ENCODE measurements around the gene MBNL2. TPM values are rescaled to one million over a fixed set of nuclear protein-coding genes. Genes with fewer than 3 reads are reported as not detected.
"Not testable (repeated sequence)": the region's sequence is repeated elsewhere in the genome, so short reads cannot be mapped to it uniquely, and the experiment has no call there.

The MBNL2 gene
- polyA plus RNA-seq, 4 donors = 59.5 to 70.3 (median 67.7) TPM

GRCh38 chr13:97339019-97339987, 117.2 kb downstream of the MBNL2 start:
- no peak for DNase-seq (ENCODE audit: low read depth in 4 of 4, low spot score in 3 of 4)

DNA sequence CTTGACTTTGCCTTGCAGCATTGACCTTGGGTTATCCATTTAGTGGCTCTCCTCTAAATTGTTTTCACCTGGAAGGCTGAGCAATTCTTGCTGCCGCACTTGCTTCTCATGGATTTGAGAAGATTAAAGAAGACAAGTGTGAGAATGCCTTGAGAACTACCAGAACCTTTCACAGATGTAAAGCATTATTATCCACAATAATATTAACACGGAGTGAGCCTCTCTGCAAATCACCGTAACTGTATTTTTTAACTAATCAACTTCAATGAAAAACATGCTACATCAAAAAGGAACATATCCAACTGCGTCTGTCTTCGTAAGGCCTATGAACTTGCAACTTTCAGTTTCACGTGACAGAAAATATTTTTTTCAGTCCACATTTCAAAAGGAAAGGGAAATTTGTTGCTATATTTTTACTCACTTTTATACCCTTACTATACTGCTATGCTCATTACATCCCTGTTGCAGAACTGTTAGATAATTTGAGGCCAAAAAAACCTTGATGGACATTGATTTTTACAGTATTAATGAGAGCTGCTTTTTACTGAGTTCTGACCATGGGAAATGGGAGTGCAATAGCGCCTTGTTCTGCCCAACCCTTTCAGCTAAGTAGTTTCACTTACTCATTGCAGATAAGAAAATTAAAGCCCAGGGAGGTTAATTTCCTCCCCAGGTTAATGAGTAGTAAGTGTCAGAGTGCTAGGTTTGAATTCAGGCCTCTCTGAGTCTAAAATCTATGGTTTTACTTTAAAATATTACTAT, 118.0 kb downstream of the MBNL2 start:
- DNase-seq (ENCODE audit: low read depth in 4 of 4, low spot score in 3 of 4) = no peak

DNA sequence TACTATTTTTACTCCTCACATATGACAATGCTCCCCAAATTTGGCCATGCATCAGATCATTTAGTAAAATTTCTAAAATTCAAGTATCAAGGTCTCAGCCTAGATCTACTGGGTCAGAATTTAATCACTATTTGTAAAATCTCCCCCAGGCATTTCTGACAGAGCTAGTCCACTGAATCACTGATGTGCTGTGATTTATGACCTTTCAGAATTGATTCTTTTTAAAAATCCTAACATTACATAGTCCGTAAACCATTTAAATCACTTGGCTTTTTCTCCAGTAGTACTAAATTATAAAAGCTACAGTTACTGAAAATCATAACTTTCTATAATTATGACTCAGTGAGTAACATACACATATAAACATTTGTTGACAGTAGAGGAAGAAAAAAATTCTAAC, 119.0 kb downstream of the MBNL2 start:
- DNase-seq (ENCODE audit: low read depth in 4 of 4, low spot score in 3 of 4) = no peak

- DNase-seq (ENCODE audit: low read depth in 4 of 4, low spot score in 3 of 4) = no peak
Observed at GRCh38 chr13:97342136-97342535, 120.0 kb downstream of the MBNL2 start.

DNA sequence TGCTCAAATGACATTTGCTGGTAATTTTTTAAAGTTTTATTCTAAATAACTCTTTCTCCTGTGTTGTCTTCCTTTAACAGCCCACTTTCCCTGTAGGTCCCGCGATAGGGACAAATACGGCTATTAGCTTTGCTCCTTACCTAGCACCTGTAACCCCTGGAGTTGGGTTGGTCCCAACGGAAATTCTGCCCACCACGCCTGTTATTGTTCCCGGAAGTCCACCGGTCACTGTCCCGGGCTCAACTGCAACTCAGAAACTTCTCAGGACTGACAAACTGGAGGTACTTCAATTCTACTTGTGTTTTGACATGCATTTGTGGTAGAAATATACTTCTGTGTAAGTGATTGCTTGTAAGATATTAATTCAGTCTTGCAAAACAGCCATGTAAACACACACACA, 120.8 kb downstream of the MBNL2 start:
- no peak for DNase-seq (ENCODE audit: low read depth in 4 of 4, low spot score in 3 of 4)

DNA sequence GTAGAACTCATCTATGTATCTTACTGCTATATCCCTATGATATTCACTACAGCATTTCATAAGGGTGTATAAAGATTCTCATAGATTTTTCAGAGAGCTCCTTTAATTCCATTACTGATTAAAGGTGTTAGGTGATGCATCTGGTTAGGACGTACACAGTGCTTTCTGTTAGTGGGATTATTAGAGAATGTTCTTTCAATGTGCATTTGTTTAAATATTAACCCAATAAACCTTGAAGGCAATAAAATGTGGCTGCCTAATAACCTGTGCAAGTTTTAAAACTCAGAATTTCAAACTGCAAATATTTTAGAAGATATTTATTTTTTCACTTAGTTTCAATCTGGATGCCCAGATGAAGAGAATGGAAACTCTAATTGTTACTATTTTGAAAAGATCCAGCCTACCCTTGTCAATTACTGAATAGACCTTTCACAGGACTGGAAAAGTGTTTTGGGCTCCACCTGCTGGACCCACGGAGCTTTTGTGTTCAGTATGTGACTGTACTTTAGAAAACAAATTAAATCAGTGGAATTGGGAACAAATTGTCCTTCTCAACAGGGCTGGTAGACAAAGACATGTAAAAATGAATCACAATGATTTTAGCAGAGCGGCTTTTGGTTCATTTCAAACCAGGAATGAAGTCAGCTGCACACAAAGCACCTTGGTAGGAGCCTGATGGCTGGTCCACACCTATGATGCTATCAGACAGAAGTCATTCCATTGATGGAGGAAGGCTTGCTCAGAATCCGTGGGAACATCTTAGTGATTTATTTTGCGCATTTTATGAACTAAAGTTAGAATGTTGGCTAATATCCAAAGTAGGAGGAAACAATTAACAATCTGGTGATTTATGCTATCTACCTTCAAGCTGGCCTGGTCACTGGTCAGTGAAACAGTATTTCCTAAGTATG, 122.4 kb downstream of the MBNL2 start:
- DNase-seq (ENCODE audit: low read depth in 4 of 4, low spot score in 3 of 4) = no peak

- DNase-seq (ENCODE audit: low read depth in 4 of 4, low spot score in 3 of 4) = no peak
Observed at GRCh38 chr13:97346097-97346496, 124.0 kb downstream of the MBNL2 start.

DNA sequence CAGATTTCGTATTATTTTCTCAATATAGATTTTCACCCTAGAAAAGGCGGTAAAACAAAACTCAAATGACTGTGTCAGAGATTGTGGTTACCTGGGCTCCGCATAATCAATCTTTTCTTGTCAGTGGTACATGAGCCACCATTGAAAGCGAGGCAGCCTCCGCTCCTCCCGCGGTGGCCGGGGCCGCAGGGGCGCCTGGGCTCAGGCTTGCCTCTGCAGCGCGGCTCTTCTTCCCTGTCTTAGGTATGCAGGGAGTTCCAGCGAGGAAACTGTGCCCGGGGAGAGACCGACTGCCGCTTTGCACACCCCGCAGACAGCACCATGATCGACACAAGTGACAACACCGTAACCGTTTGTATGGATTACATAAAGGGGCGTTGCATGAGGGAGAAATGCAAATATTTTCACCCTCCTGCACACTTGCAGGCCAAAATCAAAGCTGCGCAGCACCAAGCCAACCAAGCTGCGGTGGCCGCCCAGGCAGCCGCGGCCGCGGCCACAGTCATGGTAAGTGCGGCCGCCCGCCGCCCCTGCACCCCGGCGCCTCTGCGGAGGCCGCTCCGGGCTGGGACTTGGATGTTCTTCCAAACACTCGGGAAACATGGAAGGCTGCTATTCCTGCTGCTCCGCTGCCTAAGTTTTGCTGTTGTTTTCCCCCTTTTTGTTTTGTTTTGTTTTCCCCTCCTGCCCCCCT, 124.6 kb downstream of the MBNL2 start:
- no peak for DNase-seq (ENCODE audit: low read depth in 4 of 4, low spot score in 3 of 4)

DNA sequence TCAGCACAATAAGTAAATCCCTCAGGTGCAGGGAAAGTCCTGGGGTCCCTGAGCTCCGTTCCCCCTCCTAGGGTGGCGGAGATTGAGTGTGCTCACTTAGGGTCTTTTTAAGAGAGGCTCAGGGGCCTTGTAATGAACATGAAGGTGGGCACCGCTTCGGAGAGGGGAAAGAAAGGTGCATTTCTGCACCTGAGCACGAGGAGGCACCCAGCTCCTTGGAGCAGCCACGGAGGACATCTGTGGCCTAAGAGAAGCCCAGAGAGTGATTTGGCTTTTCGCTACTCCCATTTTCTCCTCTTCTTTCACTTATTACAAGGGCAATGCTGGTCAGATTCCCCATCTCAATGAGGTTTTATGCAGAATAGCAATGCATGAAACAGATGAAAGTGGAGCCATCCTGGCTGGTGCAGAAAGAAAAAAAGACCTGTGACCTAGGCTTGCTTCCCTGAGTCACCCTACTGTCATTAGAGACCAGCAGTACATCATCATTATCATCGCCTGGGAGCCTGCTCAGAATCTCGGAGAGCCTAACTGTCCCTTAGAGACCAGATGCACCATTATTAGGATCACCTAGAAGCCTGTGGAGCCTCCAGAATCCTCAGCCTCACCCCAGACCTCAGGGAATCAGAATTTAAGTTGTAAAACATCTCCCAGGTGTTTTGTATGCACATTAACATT, 125.3 kb downstream of the MBNL2 start:
- no peak for DNase-seq (ENCODE audit: low read depth in 4 of 4, low spot score in 3 of 4)

DNA sequence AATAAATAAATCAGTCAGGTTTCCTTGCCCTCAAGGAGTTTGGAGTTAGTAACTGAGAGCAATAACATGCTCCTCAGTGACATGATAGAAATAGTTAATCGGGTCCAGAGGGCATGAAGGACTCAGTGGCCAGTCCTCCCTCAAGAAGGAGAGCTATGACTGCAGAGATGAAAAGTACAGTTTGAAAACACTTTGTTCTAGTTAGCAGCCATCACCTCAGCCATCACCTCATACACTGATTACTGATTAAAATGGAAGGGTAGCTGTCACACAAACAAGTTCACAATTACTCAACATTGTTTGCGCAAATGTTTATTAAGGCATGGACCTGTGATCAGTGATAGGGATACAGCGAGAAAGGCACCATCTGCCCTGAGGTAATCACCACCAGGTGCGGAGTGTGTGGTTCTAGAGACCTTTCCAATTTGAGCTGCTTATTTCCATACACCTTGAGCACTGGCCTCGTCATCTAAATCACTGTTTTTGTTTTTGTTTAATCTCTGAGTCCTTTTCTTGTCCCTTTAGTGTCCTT, 126.5 kb downstream of the MBNL2 start:
- DNase-seq (ENCODE audit: low read depth in 4 of 4, low spot score in 3 of 4) = no peak

- DNase-seq (ENCODE audit: low read depth in 4 of 4, low spot score in 3 of 4) = not testable (repeated sequence)
Observed at GRCh38 chr13:97352012-97352411, 129.9 kb downstream of the MBNL2 start.

DNA sequence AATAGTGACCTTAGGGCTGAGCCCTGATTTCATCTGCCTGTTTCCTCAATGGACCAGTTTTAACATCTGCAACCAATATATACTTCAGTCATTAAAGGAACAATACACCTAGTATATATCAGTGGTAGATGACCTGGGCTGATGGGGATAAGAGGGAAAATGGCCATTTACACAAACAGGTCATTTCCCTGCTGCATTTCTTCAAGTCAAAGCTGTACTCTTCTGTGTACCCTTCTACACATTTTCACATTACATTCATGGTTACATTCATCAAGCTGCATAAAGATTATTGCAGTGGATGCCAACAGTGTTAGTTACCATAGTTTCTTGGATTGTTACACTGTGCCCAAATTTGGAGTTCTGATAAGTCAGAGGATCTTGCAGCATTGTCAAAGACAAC, 130.7 kb downstream of the MBNL2 start:
- no peak for DNase-seq (ENCODE audit: low read depth in 4 of 4, low spot score in 3 of 4)

DNA sequence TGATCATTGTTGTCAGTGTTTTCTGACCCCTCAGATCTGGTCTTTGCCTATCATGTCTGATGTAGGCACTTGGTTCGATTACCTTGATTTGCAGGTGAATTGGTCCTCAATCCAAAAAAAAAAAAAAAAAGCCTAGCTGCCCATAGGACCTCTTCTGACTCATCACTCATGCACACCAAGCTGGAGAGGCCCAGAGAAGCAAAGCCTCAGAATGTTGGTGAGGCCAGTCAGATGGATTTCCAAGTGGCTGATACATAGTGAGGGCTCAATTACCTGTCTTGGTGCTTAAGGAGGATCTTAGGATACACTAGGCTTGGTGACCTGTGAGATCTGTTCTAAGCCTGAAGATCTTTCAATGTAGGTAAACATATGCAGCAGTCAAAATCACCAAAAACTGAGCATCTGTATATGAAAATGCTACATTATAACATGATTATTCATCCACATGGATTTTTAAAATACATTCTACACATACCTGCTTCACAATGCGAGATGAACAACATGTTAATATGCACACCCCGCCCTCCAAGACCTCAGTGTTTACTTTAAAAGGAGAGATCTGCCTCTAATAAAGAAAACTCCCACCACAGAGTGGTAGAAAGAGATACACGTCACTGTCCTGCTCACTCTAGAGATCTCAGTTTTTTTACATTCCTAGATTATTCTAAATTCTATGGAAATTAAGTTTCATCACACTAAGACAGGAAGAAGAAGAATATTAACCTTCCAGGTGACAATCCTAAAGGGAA, 132.0 kb downstream of the MBNL2 start:
- no peak for DNase-seq (ENCODE audit: low read depth in 4 of 4, low spot score in 3 of 4)

- DNase-seq (ENCODE audit: low read depth in 4 of 4, low spot score in 3 of 4) = no peak
Observed at GRCh38 chr13:97354808-97355207, 132.7 kb downstream of the MBNL2 start.

- no peak for DNase-seq (ENCODE audit: low read depth in 4 of 4, low spot score in 3 of 4)
Observed at GRCh38 chr13:97356592-97356991, 134.5 kb downstream of the MBNL2 start.

GRCh38 chr13:97359181-97360057, 137.3 kb downstream of the MBNL2 start:
- peak in 2 of 4 donors; percentile 48 to 55 for DNase-seq (ENCODE audit: low read depth in 4 of 4, low spot score in 3 of 4)

DNA sequence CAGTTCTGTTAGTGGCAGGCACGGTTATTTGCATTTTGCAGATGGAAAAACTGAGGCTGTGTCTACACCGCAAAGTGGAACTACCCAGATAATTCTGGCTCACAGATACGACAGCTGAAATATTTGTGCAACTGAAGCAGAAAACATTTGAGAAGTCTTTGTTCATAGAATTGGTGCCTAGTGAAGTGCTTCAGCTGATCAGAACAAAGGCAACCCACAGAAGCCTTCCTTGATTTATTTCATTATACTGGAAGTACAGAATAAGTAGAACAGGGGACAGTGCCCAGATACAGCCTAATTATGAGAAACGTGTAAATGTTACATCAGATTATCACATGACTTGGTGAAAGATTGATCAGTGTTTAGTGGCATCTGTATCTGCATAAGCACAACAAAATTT, 138.5 kb downstream of the MBNL2 start:
- no peak for DNase-seq (ENCODE audit: low read depth in 4 of 4, low spot score in 3 of 4)

DNA sequence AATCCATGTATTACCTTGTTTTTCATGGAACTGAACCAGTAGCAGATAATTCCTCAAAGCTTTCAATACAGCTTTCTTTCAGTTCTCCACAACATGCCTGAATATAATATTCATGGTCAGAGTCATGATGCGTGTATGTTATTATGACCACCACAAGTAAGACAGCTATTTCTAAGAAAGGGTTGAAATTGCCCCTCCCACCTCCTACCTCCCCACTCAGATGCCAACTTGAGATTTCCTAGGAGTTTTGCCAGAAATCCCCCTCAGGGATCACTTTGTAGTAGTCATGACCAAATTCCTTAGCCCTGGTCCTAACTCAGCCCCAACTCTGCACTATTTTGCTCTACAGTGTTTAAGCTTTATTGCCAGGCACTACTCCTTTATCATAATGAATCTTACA, 141.9 kb downstream of the MBNL2 start:
- no peak for DNase-seq (ENCODE audit: low read depth in 4 of 4, low spot score in 3 of 4)

Measured in right renal pelvis (tissue), 4 donors.